HepG2 (cell line): ENCODE data around the gene ECPAS. TPM values are rescaled to one million over a fixed set of nuclear protein-coding genes. Genes with fewer than 3 reads are reported as not detected.

Experiments used
- CEBPG ChIP-seq: IDR thresholded peaks from 2 replicates; pipeline ENCODE4 v1.6.1; 2016
- CREM ChIP-seq, 2 experiments: sonication (generic) in 1 of 2; formaldehyde crosslinking in 1 of 2; IDR thresholded peaks; 2 replicates each; pipeline versions ENCODE4 v1.4.0 to v1.6.1; 2016 to 2020; ENCODE audit warnings: antibody characterized with exemption in 1 of 2, mild to moderate bottlenecking in 1 of 2, missing genetic modification reagents in 1 of 2
- CSRNP1 ChIP-seq: sonication (generic); formaldehyde crosslinking; IDR thresholded peaks from 2 replicates; pipeline ENCODE4 v1.8.1; 2023; ENCODE audit warnings: mild to moderate bottlenecking, missing genetic modification reagents
- FOSL2 ChIP-seq: sonication (generic); formaldehyde crosslinking; IDR thresholded peaks from 2 replicates; pipeline ENCODE4 v1.4.0; 2020; ENCODE audit warnings: missing genetic modification reagents
- HINFP ChIP-seq: sonication (generic); formaldehyde crosslinking; IDR thresholded peaks from 2 replicates; pipeline ENCODE4 v1.4.0; 2020; ENCODE audit warnings: low read depth, mild to moderate bottlenecking, missing genetic modification reagents
- HNF1A ChIP-seq, 2 experiments: sonication (generic) in 1 of 2; formaldehyde crosslinking in 1 of 2; IDR thresholded peaks; 2 replicates each; pipeline versions ENCODE4 v1.4.0 to v1.6.1; 2016 to 2020; ENCODE audit warnings: borderline replicate concordance in 1 of 2, low read depth in 1 of 2, mild to moderate bottlenecking in 1 of 2, missing genetic modification reagents in 1 of 2
- MAX ChIP-seq: IDR thresholded peaks from 2 replicates; pipeline ENCODE4 v1.6.1; 2012; ENCODE audit warnings: inconsistent platforms
- NR3C1 ChIP-seq: sonication (generic); formaldehyde crosslinking; IDR thresholded peaks from 2 replicates; pipeline ENCODE4 v1.4.0; 2020; ENCODE audit warnings: missing genetic modification reagents
- POLR2AphosphoS2 ChIP-seq: IDR thresholded peaks from 2 replicates; pipeline ENCODE4 v1.6.1; 2011; ENCODE audit warnings: low read depth, low read length, improper control_type of control experiment
- RXRB ChIP-seq: IDR thresholded peaks from 2 replicates; pipeline ENCODE4 v1.6.1; 2016; ENCODE audit warnings: borderline replicate concordance, missing genetic modification reagents, missing compliant biosample characterization
- THYN1 ChIP-seq: sonication (generic); formaldehyde crosslinking; IDR thresholded peaks from 2 replicates; pipeline ENCODE4 v1.8.1; 2023; ENCODE audit warnings: low read depth, mild to moderate bottlenecking, moderate library complexity, missing genetic modification reagents, borderline replicate concordance
- WIZ ChIP-seq: sonication (generic); formaldehyde crosslinking; IDR thresholded peaks from 2 replicates; pipeline ENCODE4 v1.5.1; 2020; ENCODE audit warnings: mild to moderate bottlenecking, missing genetic modification reagents
- ZBTB37 ChIP-seq: sonication (generic); formaldehyde crosslinking; IDR thresholded peaks from 2 replicates; pipeline ENCODE4 v1.4.0; 2020; ENCODE audit warnings: mild to moderate bottlenecking, missing genetic modification reagents
- ZBTB42 ChIP-seq: sonication (generic); formaldehyde crosslinking; IDR thresholded peaks from 2 replicates; pipeline ENCODE4 v1.5.0; 2020; ENCODE audit warnings: mild to moderate bottlenecking, missing genetic modification reagents
- ZNF30 ChIP-seq: sonication (generic); formaldehyde crosslinking; IDR thresholded peaks from 2 replicates; pipeline ENCODE4 v1.5.0; 2020; ENCODE audit warnings: mild to moderate bottlenecking, missing genetic modification reagents
- ZNF430 ChIP-seq: sonication (generic); formaldehyde crosslinking; IDR thresholded peaks from 2 replicates; pipeline ENCODE4 v1.9.0; 2021; ENCODE audit warnings: mild to moderate bottlenecking, missing genetic modification reagents
- ZNF616 ChIP-seq: sonication (generic); formaldehyde crosslinking; IDR thresholded peaks from 2 replicates; pipeline ENCODE4 v1.5.0; 2020; ENCODE audit warnings: low read depth, mild to moderate bottlenecking, missing genetic modification reagents
- ZNF816 ChIP-seq: sonication (generic); formaldehyde crosslinking; IDR thresholded peaks from 2 replicates; pipeline ENCODE4 v1.8.0; 2022; ENCODE audit warnings: missing genetic modification reagents, mild to moderate bottlenecking, borderline replicate concordance
- polyA plus RNA-seq, 8 experiments: library from polyadenylated mRNA; depleted of rRNA in 3 of 8; stranded (reverse) in 7 of 8; unstranded in 1 of 8; fragments of >200 nt; fragmentation: Illumina TruSeq in 4 of 8; extraction: Trizol in 4 of 8; gene quantifications; 2 replicates each; pipeline versions ENCODE4 v1.2.1 to v1.2.3, GENCODE V29; 2011 to 2016; ENCODE audit warnings: low read depth in 4 of 8, missing spikeins in 1 of 8, mixed read lengths in 1 of 8; ENCODE audit not compliant: insufficient read depth in 1 of 8
- total RNA-seq, 5 experiments: library from RNA; depleted of rRNA; stranded (reverse); fragments of >200 nt; fragmentation: Illumina TruSeq; extraction: Trizol; gene quantifications; 2 replicates each; pipeline ENCODE4 v1.2.3, GENCODE V29; 2016; ENCODE audit warnings: low read depth in 1 of 5

ECPAS gene
- total and polyA plus RNA-seq, 2 of the 13 experiments (the other 11 are each of a cell fraction or from before 2014, with no cell fraction given): 35.3 to 58.0 TPM

GRCh38 chr9:111482694-111483438 lies 1.3 kb downstream of the ECPAS start (continued):
- TF ChIP-seq HINFP (CRISPR knock-in tag) (no peak), MAX (peak; percentile 12; the same call in 1 of the 2 replicates), CSRNP1 (no peak), ZNF816 (CRISPR knock-in tag) (0 out of 2 replicates have a peak, but pooled peaks have one; percentile 11), ZBTB42 (CRISPR knock-in tag) (peak; percentile 70; the same call in 1 of the 2 replicates), HNF1A (IDR thresholded peaks at IDR 0.05; ENCODE audit: low read depth) (no peak), HNF1A (CRISPR knock-in tag; IDR thresholded peaks at IDR 0.05; ENCODE audit: borderline replicate concordance) (no peak), ZNF430 (CRISPR knock-in tag) (peak; percentile 78), ZNF30 (CRISPR knock-in tag) (no peak), CREM (IDR thresholded peaks at IDR 0.05) (peak; percentile 44; the same call in 1 of the 2 replicates), CREM (CRISPR knock-in tag; IDR thresholded peaks at IDR 0.05) (no peak), NR3C1 (no peak), POLR2AphosphoS2 (no peak), CEBPG (CRISPR knock-in tag) (0 out of 2 replicates have a peak, but pooled peaks have one; percentile 46), FOSL2 (CRISPR knock-in tag) (peak; percentile 23), THYN1 (no peak), RXRB (CRISPR knock-in tag) (peak; percentile 20; the same call in 1 of the 2 replicates), ZBTB37 (CRISPR knock-in tag) (no peak), ZNF616 (CRISPR knock-in tag) (no peak), WIZ (CRISPR knock-in tag) (no peak)
